ENCODE data around the gene SPSB1. TPM values are rescaled to one million over a fixed set of nuclear protein-coding genes. Genes with fewer than 3 reads are reported as not detected.

SPSB1 gene
- total RNA-seq, 1 experiment from 2014 or later: 4.3 TPM

DNA sequence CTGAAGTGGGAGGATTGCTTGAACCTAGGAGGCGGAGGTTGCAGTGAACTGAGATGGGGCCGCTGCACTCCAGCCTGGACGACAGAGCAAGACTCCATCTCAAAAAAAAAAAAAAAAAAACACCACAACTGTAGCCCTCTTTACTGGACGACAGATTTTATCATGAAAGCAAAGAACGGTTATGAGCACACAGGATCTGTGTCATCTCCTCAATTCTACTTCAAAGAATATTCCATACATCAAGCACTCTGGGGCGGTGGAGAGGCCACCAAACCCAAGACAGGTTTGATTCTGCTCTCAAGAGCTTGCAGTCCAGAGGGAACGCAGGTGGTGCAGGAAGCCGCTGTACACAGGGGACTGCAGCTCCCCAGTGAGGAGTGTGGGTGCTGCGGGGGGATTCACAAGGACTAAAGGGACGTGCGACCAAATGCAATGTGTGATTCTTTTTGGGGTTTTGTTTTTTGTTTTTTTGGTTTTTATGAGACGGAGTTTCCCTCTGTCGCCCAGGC, 110.1 kb downstream of the SPSB1 start:
- no peak for DNase-seq (ENCODE audit: low spot score)
- CTCF ChIA-PET: interaction anchor here (1.0 kb wide), 1 partner anchor 53 kb away, joined by 3 read pairs; no protein-coding TSS in a partner anchor
- H3K9me3 Mint-ChIP-seq: no peaks in the 10 kb centered on the region
- no peaks in the 10 kb centered on the region for H3K4me1 Mint-ChIP-seq
- no peak overlapping the region for H3K27ac Mint-ChIP-seq
- no peaks in the 10 kb centered on the region for H3K36me3 Mint-ChIP-seq
- H3K4me3 Mint-ChIP-seq: no peak overlapping the region
- H3K27me3 Mint-ChIP-seq (ENCODE audit: low read depth): no peaks in the 10 kb centered on the region
- TF ChIP-seq TEAD1 (CRISPR knock-in tag; IDR thresholded peaks at IDR 0.05): no peak
- no peak for TF ChIP-seq EMX1 (CRISPR knock-in tag; IDR thresholded peaks at IDR 0.05)
- TF ChIP-seq, protein P1, sequence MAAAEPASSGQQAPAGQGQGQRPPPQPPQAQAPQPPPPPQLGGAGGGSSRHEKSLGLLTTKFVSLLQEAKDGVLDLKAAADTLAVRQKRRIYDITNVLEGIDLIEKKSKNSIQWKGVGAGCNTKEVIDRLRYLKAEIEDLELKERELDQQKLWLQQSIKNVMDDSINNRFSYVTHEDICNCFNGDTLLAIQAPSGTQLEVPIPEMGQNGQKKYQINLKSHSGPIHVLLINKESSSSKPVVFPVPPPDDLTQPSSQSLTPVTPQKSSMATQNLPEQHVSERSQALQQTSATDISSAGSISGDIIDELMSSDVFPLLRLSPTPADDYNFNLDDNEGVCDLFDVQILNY (CRISPR knock-in tag; IDR thresholded peaks at IDR 0.05): no peak
- TF ChIP-seq MYBL2 (CRISPR knock-in tag; IDR thresholded peaks at IDR 0.05): no peak
- TF ChIP-seq CREB1 (CRISPR knock-in tag; IDR thresholded peaks at IDR 0.05): no peak
- TF ChIP-seq, protein P2, sequence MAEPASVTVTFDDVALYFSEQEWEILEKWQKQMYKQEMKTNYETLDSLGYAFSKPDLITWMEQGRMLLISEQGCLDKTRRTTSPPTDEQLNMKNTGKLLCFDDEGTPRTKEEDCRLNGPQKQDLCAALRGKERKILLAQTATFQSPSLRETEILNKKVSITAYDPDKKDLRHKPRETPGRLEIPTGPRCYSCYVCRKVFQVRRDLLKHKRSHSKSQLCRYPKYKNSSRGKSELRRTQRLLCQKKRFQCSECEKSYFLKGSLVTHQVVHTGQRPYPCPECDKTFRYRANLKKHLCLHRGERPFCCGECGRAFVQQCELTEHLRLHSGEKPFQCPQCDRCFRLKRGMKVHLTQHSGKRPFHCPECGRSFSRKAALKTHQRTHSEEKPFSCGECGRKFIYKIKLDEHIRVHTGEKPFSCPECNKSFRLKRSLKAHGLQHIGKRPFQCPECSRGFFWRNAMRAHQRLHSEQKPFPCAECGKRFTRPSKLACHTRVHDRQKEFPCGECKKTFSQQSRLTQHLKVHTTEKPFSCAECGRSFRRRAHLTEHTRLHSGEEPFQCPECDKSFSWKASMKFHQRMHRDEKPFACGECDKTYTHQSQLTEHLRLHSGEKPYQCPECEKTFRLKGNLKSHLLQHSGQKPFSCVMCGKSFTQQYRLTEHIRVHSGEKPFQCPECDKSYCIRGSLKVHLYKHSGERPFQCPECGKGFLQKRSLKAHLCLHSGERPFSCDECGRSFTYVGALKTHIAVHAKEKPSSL (CRISPR knock-in tag; conservative IDR thresholded peaks at IDR 0.05): no peak
- TF ChIP-seq, protein P3, sequence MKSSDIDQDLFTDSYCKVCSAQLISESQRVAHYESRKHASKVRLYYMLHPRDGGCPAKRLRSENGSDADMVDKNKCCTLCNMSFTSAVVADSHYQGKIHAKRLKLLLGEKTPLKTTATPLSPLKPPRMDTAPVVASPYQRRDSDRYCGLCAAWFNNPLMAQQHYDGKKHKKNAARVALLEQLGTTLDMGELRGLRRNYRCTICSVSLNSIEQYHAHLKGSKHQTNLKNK (CRISPR knock-in tag; IDR thresholded peaks at IDR 0.05): no peak
- TF ChIP-seq ZNF263 (CRISPR knock-in tag; IDR thresholded peaks at IDR 0.05; ENCODE audit: low read depth): no peak
- TF ChIP-seq, protein P4, sequence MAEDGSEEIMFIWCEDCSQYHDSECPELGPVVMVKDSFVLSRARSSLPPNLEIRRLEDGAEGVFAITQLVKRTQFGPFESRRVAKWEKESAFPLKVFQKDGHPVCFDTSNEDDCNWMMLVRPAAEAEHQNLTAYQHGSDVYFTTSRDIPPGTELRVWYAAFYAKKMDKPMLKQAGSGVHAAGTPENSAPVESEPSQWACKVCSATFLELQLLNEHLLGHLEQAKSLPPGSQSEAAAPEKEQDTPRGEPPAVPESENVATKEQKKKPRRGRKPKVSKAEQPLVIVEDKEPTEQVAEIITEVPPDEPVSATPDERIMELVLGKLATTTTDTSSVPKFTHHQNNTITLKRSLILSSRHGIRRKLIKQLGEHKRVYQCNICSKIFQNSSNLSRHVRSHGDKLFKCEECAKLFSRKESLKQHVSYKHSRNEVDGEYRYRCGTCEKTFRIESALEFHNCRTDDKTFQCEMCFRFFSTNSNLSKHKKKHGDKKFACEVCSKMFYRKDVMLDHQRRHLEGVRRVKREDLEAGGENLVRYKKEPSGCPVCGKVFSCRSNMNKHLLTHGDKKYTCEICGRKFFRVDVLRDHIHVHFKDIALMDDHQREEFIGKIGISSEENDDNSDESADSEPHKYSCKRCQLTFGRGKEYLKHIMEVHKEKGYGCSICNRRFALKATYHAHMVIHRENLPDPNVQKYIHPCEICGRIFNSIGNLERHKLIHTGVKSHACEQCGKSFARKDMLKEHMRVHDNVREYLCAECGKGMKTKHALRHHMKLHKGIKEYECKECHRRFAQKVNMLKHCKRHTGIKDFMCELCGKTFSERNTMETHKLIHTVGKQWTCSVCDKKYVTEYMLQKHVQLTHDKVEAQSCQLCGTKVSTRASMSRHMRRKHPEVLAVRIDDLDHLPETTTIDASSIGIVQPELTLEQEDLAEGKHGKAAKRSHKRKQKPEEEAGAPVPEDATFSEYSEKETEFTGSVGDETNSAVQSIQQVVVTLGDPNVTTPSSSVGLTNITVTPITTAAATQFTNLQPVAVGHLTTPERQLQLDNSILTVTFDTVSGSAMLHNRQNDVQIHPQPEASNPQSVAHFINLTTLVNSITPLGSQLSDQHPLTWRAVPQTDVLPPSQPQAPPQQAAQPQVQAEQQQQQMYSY (CRISPR knock-in tag; IDR thresholded peaks at IDR 0.05): no peak
- TF ChIP-seq, protein P5, sequence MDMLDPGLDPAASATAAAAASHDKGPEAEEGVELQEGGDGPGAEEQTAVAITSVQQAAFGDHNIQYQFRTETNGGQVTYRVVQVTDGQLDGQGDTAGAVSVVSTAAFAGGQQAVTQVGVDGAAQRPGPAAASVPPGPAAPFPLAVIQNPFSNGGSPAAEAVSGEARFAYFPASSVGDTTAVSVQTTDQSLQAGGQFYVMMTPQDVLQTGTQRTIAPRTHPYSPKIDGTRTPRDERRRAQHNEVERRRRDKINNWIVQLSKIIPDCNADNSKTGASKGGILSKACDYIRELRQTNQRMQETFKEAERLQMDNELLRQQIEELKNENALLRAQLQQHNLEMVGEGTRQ (CRISPR knock-in tag; IDR thresholded peaks at IDR 0.05): no peak
- no peak for TF ChIP-seq KAT7 (CRISPR knock-in tag; IDR thresholded peaks at IDR 0.05; ENCODE audit: borderline replicate concordance)
- TF ChIP-seq, protein P6, sequence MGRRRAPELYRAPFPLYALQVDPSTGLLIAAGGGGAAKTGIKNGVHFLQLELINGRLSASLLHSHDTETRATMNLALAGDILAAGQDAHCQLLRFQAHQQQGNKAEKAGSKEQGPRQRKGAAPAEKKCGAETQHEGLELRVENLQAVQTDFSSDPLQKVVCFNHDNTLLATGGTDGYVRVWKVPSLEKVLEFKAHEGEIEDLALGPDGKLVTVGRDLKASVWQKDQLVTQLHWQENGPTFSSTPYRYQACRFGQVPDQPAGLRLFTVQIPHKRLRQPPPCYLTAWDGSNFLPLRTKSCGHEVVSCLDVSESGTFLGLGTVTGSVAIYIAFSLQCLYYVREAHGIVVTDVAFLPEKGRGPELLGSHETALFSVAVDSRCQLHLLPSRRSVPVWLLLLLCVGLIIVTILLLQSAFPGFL (CRISPR knock-in tag; IDR thresholded peaks at IDR 0.05; ENCODE audit: borderline replicate concordance): no peak
- TF ChIP-seq FOXK1 (CRISPR knock-in tag; IDR thresholded peaks at IDR 0.05): no peak
- TF ChIP-seq ZNF396 (CRISPR knock-in tag; IDR thresholded peaks at IDR 0.05; ENCODE audit: borderline replicate concordance): no peak
- no peak for TF ChIP-seq TCF7 (CRISPR knock-in tag; IDR thresholded peaks at IDR 0.05; ENCODE audit: low read depth)
- TF ChIP-seq, protein P7, sequence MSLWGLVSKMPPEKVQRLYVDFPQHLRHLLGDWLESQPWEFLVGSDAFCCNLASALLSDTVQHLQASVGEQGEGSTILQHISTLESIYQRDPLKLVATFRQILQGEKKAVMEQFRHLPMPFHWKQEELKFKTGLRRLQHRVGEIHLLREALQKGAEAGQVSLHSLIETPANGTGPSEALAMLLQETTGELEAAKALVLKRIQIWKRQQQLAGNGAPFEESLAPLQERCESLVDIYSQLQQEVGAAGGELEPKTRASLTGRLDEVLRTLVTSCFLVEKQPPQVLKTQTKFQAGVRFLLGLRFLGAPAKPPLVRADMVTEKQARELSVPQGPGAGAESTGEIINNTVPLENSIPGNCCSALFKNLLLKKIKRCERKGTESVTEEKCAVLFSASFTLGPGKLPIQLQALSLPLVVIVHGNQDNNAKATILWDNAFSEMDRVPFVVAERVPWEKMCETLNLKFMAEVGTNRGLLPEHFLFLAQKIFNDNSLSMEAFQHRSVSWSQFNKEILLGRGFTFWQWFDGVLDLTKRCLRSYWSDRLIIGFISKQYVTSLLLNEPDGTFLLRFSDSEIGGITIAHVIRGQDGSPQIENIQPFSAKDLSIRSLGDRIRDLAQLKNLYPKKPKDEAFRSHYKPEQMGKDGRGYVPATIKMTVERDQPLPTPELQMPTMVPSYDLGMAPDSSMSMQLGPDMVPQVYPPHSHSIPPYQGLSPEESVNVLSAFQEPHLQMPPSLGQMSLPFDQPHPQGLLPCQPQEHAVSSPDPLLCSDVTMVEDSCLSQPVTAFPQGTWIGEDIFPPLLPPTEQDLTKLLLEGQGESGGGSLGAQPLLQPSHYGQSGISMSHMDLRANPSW (CRISPR knock-in tag; conservative IDR thresholded peaks at IDR 0.05; ENCODE audit: low read depth): no peak
- TF ChIP-seq TEAD4 (CRISPR knock-in tag; IDR thresholded peaks at IDR 0.05): no peak
- no peak for TF ChIP-seq JUN (CRISPR knock-in tag; IDR thresholded peaks at IDR 0.05)
- TF ChIP-seq, protein P8, sequence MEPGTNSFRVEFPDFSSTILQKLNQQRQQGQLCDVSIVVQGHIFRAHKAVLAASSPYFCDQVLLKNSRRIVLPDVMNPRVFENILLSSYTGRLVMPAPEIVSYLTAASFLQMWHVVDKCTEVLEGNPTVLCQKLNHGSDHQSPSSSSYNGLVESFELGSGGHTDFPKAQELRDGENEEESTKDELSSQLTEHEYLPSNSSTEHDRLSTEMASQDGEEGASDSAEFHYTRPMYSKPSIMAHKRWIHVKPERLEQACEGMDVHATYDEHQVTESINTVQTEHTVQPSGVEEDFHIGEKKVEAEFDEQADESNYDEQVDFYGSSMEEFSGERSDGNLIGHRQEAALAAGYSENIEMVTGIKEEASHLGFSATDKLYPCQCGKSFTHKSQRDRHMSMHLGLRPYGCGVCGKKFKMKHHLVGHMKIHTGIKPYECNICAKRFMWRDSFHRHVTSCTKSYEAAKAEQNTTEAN (CRISPR knock-in tag; IDR thresholded peaks at IDR 0.05): no peak
- POLR2A ChIA-PET: no interaction called here
- ATAC-seq: no peak
